22Rv1 (cell line): ENCODE data around the gene NHERF1.

ENCODE experiments used
- ZFX ChIP-seq: fragments of 450-650 bp; IDR thresholded peaks from 2 replicates; pipeline ENCODE4 v1.6.1; 2017; ENCODE audit warnings: antibody characterized with exemption, borderline replicate concordance
- TF ChIP-seq, protein P1 (sequence below): fragments of 450-650 bp; IDR thresholded peaks from 2 replicates; pipeline ENCODE4 v1.5.1; 2017; ENCODE audit warnings: mild to moderate bottlenecking

GRCh38 chr17:74742153-74742515 is 6.3 kb upstream of the NHERF1 start:
- TF ChIP-seq, protein P1, sequence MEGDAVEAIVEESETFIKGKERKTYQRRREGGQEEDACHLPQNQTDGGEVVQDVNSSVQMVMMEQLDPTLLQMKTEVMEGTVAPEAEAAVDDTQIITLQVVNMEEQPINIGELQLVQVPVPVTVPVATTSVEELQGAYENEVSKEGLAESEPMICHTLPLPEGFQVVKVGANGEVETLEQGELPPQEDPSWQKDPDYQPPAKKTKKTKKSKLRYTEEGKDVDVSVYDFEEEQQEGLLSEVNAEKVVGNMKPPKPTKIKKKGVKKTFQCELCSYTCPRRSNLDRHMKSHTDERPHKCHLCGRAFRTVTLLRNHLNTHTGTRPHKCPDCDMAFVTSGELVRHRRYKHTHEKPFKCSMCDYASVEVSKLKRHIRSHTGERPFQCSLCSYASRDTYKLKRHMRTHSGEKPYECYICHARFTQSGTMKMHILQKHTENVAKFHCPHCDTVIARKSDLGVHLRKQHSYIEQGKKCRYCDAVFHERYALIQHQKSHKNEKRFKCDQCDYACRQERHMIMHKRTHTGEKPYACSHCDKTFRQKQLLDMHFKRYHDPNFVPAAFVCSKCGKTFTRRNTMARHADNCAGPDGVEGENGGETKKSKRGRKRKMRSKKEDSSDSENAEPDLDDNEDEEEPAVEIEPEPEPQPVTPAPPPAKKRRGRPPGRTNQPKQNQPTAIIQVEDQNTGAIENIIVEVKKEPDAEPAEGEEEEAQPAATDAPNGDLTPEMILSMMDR: no peak
- TF ChIP-seq ZFX: no peak
